CD1c-positive myeloid dendritic cell (primary cell): ENCODE results near the gene PDCD10.

ENCODE experiments used
- DNase-seq: peaks from one replicate; pipeline ENCODE4 v3.0.0-alpha.2; 2016; ENCODE audit errors: extremely low spot score

Gene PDCD10

DNA sequence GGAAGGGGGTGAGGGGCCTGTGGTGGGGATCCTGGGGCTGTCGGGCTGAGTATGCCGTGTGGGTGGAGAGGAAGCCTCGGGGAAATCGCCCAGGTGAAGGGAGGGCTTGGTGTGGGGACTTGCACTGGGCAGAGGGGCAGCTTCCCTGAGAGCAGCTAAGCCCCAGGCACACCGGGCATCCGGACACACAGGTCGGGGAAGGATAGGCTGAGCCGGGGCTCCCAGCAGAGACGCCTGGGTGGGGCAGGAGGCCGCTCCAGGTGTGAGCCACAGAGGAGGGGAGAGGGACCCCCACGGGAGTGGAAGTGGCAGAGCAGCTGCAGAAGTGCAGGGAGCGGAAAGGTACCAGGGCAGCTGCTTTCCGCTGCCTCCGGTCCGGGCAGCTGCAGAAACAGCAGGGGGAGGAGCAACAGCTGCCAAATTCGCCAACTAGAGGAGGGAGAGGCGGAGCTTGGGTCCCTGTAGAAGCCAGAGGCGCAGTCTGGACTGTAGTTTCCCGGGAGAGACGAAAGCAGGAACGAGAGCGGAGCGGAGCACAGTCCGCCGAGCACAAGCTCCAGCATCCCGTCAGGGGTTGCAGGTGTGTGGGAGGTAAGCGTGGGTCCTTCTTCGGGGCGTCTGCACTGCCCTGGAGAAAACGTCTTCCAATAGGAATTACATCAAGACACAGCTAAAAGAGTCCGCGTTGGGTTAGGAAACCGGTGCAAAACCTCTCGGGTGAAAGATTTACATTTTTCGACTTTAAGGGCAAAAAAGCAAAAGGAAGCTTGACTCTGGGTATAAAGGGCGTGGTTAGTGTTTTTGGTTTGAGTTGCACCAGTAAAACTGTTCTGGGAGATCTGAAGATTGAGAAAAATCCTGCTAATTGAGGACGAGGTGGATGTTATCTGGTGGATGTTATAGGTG lies 794 bp upstream of the PDCD10 start, which contains the start of gene SERPINI1:
Gene SERPINI1 (plus strand): TSS at position 489 of the 906 bp plus-strand sequence. CDS start 53,408 bp downstream, outside the sequence.
- peak; percentile 89 for DNase-seq

- DNase-seq: peak; percentile 41
These were observed 663 bp downstream of the PDCD10 start for GRCh38 chr3:167733961-167734497.

GRCh38 chr3:167732313-167733065 lies 2.2 kb downstream of the PDCD10 start:
- DNase-seq: no peak

DNA sequence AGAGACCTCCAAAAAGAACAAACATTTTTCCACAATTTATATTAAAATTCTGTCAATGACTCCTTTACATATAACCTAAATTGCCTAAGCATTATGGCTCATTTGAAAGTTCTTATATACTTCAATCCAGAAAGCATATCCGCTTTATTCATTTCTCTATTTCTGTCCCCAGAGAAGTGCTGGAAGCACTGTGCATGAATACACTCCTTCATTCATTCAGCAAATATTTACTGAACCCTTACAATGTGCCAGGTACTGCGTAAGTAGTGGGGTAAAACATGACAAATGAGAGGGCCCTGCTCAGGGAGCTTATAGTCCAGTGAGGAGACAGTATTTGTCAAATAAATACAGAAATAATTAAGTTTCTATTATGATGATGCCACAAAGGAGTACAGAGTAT lies 3.3 kb downstream of the PDCD10 start:
- DNase-seq: no peak

- no peak for DNase-seq
These were observed 5.1 kb downstream of the PDCD10 start for GRCh38 chr3:167729591-167729990.

DNA sequence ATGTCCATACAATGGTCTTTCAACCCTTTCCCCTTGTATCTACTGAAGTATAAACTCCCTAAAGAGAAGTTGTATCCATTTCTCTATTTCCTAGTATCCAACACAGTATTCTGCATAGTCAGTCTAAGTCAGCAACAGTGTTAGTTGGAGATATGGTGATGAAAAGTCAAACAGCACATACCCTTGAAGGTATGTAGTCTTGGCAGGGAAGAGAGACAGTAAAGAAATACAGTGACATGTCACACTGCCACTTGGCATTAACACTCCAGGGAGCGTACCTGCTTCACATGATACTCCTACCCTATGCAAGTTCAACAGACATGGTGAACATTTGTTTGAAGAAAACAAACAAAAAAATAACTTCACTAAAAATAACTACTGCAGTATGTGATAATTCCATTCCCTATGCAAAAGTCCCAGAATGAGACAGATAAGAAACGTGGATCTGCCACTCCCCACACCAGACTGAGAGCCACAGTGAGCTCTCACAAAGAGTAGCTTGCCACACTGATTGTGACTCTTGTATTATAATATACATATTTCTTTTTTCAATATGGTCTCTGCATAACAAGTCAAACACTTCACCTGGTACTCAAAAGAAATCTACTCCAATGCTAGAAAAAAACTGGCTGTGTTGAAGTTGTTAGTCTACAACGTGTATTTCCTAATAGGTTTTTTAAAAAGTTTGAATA lies 5.9 kb downstream of the PDCD10 start:
- DNase-seq: no peak

DNA sequence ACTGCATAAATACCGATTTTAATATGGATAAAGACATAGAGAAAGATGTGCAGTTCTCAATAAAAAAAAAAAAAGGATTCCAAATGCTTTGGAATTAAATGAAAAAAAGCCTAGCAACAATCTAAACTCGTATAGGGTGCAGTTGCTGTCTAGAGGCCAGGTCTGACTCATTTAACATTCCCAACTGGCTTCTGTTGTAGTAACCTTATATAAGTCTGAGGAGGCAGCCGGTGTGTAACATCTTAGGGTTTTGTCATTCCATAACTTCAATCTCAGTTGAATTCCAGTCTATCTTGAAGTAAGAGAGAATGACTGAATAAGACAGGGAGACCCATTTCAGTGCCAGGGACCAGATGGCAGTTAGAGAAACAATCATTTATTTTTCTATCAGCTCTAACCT lies 6.5 kb downstream of the PDCD10 start:
- no peak for DNase-seq

- DNase-seq: no peak
These were observed 10.8 kb downstream of the PDCD10 start for GRCh38 chr3:167723872-167724271.

- DNase-seq: no peak
These were observed 11.6 kb downstream of the PDCD10 start for GRCh38 chr3:167723025-167723512.

DNA sequence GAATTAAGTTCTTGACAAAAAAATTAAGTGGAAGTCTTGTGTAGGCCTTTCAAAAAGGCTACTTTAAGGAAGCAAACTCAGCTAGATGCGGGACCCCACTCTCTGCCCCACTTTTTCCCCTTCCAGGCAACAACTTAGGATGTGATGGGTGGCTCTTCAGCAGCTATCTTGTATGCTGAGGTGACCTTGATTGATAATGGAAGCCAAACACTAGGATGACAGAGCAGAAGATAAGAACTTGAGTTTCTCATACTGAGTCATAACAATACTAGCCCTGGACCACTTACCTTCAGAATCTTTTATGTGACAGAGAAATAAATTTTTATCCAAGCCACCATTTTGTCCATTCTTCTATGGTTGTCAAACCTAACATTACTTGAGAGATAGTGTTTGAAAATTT lies 16.1 kb downstream of the PDCD10 start:
- DNase-seq: no peak

- no peak for DNase-seq
These were observed 17.8 kb downstream of the PDCD10 start for GRCh38 chr3:167716920-167717319.

DNA sequence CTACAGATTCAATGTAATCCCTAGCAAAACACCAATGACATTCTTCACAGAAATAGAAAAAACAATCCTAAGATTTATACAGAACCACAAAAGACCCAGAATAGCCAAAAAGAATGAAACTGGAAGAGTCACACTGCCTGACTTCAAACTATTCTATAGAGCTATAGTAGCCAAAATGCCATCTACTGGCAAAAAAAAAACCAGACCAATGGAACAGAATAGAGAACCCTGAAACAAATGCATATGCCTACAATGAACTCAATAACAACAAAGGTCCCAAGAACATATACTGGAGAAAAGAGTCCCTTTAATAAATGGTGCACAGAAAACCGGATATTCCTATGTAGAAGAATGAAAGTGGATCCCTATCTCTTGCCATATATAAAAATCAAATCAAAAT lies 19.8 kb downstream of the PDCD10 start:
- no peak for DNase-seq

- DNase-seq: no peak
These were observed 22.2 kb downstream of the PDCD10 start for GRCh38 chr3:167712445-167712844.

- no peak for DNase-seq
These were observed 23.3 kb downstream of the PDCD10 start for GRCh38 chr3:167711439-167711838.

- no peak for DNase-seq
These were observed 24.1 kb downstream of the PDCD10 start for GRCh38 chr3:167710552-167710951.

- no peak for DNase-seq
These were observed 25.0 kb downstream of the PDCD10 start for GRCh38 chr3:167709690-167710089.

DNA sequence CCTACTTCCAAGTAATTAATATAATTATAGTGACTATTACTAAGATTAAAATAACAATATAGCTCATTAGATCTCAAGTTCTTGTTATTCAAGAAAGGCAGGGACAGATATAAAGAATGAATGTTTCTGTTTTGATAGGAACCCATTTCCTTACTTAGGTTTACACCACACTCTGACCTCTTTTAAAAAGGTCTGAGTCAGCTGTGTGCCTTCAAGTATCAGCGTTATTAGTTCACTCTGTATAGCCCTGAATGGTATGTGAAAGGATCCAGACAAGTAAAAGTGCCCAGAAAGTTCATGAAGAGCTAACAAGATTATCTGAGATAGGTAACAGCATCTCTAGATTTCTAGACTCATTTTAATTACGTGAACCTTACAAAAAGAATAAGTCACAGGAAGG lies 28.9 kb downstream of the PDCD10 start:
- DNase-seq: no peak

DNA sequence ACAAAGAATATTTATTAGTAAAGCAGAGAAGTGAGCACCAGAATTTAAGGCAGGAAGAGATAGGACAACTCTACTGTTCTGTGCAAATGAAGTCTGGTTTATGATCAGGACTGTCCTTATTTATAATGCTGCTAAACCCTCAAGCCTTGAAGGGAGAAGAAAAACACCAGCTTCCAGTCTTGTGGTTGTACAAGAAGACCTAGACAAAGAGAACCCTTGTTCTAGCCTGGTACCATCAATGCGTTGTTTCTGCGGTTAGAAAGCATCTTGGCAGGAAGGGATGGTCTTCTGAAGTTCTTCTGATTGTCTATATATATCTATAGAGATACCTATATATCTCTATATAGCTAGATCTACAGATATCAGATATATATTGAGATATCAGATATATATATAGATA lies 33.8 kb downstream of the PDCD10 start:
- no peak for DNase-seq

GRCh38 chr3:167700046-167700445 lies 34.6 kb downstream of the PDCD10 start:
- no peak for DNase-seq

- DNase-seq: no peak
These were observed 40.6 kb downstream of the PDCD10 start for GRCh38 chr3:167694121-167694520.

- DNase-seq: no peak
These were observed 43.3 kb downstream of the PDCD10 start for GRCh38 chr3:167691366-167691765.
